GM19035 (cell line): ENCODE results near the gene LRP2.
"Not testable (repeated sequence)": the region's sequence is repeated elsewhere in the genome, so short reads cannot be mapped to it uniquely, and the experiment has no call there.

ENCODE experiments used
- ATAC-seq: cut with Tn5 transposase; IDR thresholded peaks from one replicate; pipeline ENCODE4 v1.9.1; 2021; ENCODE audit not compliant: unreplicated experiment

LRP2 gene

GRCh38 chr2:169348321-169349024 is 13.9 kb downstream of the LRP2 start:
- ATAC-seq = no peak

- ATAC-seq = no peak
Measured at GRCh38 chr2:169345486-169346437, 16.6 kb downstream of the LRP2 start.

- ATAC-seq = no peak
Measured at GRCh38 chr2:169344736-169345485, 17.4 kb downstream of the LRP2 start.

DNA sequence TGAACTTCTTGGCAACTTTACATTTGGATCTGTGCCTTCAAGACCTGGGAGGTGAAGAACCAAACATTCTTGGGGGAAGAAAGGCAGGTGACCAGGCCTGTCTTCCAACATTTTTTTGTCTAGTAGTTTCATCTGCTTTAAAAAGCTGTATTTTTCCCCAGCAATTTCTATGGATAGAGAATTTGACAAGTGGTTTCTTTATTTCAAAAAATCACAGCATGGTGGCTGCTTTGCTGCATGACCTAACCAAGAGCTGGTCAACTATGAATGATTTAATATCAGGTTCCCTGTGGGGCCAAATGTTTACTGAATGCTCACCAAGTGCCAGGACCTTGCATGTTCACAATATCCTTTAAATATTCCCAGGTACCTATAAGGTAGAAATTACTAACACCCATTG is 19.1 kb downstream of the LRP2 start:
- ATAC-seq = no peak

DNA sequence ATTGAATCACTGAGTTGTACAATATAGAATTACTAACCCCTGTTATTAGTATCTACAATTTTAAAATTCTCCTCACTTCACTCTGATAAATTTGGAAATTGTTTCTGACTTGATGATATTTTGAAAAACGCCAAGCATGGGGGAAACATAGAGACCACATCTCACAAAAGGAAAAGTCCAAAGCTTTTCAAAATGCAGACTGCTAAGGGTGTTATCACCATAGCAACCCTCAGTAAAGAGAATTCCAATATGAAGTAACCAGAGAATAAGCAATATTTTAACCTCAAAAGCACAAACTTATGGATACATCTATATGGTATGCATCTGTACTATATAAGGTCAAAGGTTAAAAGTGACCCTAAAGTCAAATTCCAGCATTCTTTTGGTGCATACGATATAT is 22.7 kb downstream of the LRP2 start:
- ATAC-seq = no peak

DNA sequence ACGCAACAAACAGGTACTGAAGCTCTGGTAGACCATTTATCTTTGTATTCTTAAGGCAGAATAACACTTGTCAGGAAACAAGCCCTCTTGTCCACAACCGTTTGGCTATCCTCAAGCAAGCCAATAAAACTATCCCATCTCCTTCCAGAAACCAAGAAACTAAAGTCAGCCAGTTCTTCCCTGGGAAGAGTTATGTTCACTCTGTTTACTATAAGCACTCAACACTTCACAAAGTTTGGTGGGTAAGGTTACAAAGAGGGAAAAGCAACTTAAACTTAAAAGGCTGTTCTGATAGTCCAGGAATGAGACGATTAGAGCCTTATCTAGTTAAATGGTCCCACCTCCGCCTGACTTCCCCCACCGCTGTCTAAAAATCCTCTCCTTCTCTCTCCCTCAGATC is 25.6 kb downstream of the LRP2 start:
- no peak for ATAC-seq

- ATAC-seq = no peak
Measured at GRCh38 chr2:169330555-169331198, 31.7 kb downstream of the LRP2 start.

DNA sequence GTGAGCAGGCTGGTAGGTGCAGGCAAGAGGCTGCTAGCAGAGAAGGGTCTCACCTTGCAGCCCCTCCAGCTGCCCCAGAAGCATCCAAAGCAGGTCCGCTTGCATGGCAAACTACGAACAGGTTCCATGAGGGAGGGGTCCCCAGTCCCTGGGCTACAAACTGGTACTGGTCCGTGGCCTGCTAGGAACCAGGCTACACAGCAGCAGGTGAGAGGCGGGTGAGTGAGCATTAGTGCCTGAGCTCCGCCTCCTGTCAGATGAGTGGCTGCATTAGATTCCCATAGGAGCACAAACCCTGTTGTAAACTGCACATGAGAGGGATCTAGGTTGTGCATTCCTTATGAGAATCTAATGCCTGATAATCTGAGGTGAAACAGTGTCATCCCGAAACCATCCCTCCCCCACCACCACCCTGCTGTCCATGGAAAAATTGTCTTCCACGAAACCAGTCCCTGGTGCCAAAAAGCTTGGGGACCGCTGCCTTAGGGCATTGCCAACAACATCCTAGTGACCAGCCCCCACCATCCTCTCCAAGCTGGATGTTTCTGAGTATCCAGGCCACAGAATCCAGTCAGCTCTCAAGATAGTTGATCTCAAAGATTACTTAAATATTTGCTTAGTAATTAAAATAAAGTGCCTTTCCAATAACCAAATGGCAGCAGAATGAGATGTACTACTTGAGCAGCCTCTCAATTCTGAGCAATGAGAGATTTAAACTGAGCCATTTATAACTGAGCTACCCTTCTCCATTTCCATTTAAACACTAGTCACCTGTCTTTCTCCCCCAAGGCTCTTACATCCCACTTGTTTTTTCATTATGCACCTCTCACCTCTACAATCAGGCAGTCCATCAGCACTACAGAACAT is 32.4 kb downstream of the LRP2 start:
- no peak for ATAC-seq

DNA sequence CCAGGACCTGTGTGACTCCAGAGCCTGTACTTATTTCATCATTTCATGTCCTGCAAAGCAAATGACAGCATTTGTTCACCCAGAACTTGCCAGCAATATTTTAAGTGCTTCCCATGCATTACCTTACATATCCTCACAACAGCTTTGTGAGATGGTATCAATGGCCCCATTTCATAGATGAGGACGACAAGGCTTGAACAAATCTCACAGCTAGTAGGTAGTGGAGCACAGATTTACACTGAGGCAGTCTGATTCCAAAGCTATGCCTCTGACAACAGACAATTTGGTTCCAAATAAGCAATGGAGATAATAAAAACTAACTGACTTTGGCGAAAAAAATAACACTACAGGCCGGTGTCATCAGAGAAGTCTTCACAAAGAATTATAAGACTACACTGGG is 33.5 kb downstream of the LRP2 start:
- ATAC-seq = no peak

DNA sequence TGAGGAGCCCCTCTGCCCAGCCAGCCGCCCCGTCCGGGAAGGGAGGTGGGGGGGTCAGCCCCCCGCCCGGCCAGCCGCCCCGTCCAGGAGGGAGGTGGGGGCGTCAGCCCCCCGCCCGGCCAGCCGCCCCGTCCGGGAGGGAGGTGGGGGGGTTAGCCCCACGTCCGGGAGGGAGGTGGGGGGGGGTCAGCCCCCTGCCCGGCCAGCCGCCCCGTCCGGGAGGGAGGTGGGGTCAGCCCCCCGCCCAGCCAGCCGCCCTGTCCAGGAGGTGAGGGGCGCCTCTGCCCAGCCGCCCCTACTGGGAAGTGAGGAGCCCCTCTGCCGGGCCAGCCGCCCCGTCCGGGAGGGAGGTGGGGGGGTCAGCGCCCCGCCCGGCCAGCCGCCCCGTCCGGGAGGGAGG is 34.5 kb downstream of the LRP2 start:
- ATAC-seq = not testable (repeated sequence)

DNA sequence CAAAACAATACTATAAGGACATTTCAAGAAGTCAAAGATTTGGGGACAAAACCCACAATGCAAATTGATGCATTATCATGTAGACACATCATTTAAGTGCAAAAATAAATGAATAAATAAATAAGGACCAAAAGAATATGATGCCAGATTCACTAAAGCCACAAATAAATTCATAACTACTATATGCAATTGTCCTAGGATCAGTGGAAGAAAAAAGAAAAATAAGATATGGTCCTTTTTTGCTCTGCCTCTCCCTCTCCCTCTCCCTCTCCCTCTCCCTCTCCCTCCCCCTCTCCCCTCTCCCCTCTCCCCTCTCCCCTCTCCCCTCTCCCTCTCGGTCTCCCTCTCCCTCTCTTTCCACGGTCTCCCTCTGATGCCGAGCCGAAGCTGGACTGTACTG is 36.4 kb downstream of the LRP2 start:
- ATAC-seq = not testable (repeated sequence)

GRCh38 chr2:169324581-169325260 is 37.6 kb downstream of the LRP2 start:
- ATAC-seq = no peak

- ATAC-seq = no peak
Measured at GRCh38 chr2:169323841-169324240, 38.5 kb downstream of the LRP2 start.

- ATAC-seq = no peak
Measured at GRCh38 chr2:169320561-169320960, 41.8 kb downstream of the LRP2 start.

GRCh38 chr2:169315357-169315756 is 47.0 kb downstream of the LRP2 start:
- no peak for ATAC-seq

GRCh38 chr2:169308349-169308748 is 54.0 kb downstream of the LRP2 start:
- not testable (repeated sequence) for ATAC-seq

GRCh38 chr2:169304689-169305088 is 57.6 kb downstream of the LRP2 start:
- not testable (repeated sequence) for ATAC-seq

DNA sequence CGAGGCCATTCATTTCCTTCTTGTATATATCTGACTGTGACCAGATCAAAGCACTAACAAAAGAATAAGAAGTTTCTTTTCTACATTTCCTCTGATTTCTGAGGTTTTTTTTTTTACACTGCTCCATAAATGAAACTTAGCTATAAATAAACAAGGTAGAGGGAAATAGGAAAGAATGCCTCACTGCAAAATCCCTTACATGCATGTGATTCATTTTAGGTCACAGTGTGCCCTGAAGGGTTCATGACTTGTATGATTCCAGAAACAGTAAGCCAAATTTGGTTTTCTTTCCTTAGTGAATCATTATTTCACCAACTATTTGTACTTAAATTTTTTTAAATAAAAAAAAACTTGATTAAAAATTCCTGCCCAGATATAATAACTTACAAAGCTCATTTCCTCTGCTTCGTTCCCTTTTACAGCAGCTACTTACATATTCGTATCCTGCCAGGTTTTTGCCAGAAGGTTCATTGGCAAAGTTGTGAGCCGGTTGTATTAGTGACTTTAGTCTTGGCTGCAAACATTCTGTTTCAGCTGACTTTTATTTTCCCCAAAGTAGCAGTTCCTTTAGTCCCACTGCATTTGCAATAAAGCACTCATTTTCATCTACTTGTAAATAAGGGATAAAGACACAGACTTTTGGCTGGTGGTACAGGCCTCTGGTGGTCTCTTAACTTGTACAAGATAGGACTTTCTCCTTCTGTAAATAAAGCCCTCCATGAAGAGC is 58.6 kb downstream of the LRP2 start:
- no peak for ATAC-seq

- no peak for ATAC-seq
Measured at GRCh38 chr2:169302364-169302763, 60.0 kb downstream of the LRP2 start.
